HG03469 (cell line): ENCODE measurements around the gene IMMP2L.

Experiments
- ATAC-seq: cut with Tn5 transposase; IDR thresholded peaks from one replicate; pipeline ENCODE4 v1.9.1; 2021; ENCODE audit warnings: mild to moderate bottlenecking, moderate library complexity, moderate number of reproducible peaks; ENCODE audit not compliant: unreplicated experiment

Gene IMMP2L

GRCh38 chr7:110854651-110855050, 707.6 kb downstream of the IMMP2L start:
- ATAC-seq: no peak

- no peak for ATAC-seq
Measured at GRCh38 chr7:110854166-110854565, 708.1 kb downstream of the IMMP2L start.

GRCh38 chr7:110853263-110853662, 709.0 kb downstream of the IMMP2L start:
- no peak for ATAC-seq

- ATAC-seq: no peak
Measured at GRCh38 chr7:110852156-110852940, 709.9 kb downstream of the IMMP2L start.

GRCh38 chr7:110850224-110850623, 712.1 kb downstream of the IMMP2L start:
- no peak for ATAC-seq

GRCh38 chr7:110842796-110843195, 719.5 kb downstream of the IMMP2L start:
- no peak for ATAC-seq

- ATAC-seq: no peak
Measured at GRCh38 chr7:110841840-110842545, 720.3 kb downstream of the IMMP2L start.

GRCh38 chr7:110839866-110840265, 722.4 kb downstream of the IMMP2L start:
- ATAC-seq: no peak

GRCh38 chr7:110835849-110836248, 726.4 kb downstream of the IMMP2L start:
- ATAC-seq: no peak

- ATAC-seq: no peak
Measured at GRCh38 chr7:110835218-110835617, 727.1 kb downstream of the IMMP2L start.

GRCh38 chr7:110831419-110831818, 730.9 kb downstream of the IMMP2L start:
- no peak for ATAC-seq

- no peak for ATAC-seq
Measured at GRCh38 chr7:110830778-110831177, 731.5 kb downstream of the IMMP2L start.

- ATAC-seq: no peak
Measured at GRCh38 chr7:110827936-110828335, 734.4 kb downstream of the IMMP2L start.

- ATAC-seq: no peak
Measured at GRCh38 chr7:110827287-110827855, 734.9 kb downstream of the IMMP2L start.

- no peak for ATAC-seq
Measured at GRCh38 chr7:110813986-110814385, 748.3 kb downstream of the IMMP2L start.

- ATAC-seq: no peak
Measured at GRCh38 chr7:110809832-110810231, 752.5 kb downstream of the IMMP2L start.

GRCh38 chr7:110808361-110808760, 753.9 kb downstream of the IMMP2L start:
- ATAC-seq: no peak

- ATAC-seq: no peak
Measured at GRCh38 chr7:110804501-110804900, 757.8 kb downstream of the IMMP2L start.

GRCh38 chr7:110803602-110804143, 758.6 kb downstream of the IMMP2L start:
- ATAC-seq: no peak

GRCh38 chr7:110801502-110801901, 760.8 kb downstream of the IMMP2L start:
- ATAC-seq: peak; percentile 75

GRCh38 chr7:110800984-110801383, 761.3 kb downstream of the IMMP2L start:
- no peak for ATAC-seq

- ATAC-seq: no peak
Measured at GRCh38 chr7:110797656-110798055, 764.6 kb downstream of the IMMP2L start.
